Neural cell (in vitro differentiated cells): ENCODE data around the gene KLF5. TPM values are rescaled to one million over a fixed set of nuclear protein-coding genes. Genes with fewer than 3 reads are reported as not detected.

Experiments used
- H2AFZ ChIP-seq: fragments of 200-600, 300-800 bp; sonication (generic), shearing (Covaris generic); 2 replicates; pipeline ENCODE4 v1.6.0; 2014; ENCODE audit warnings: low read depth, mild to moderate bottlenecking, antibody characterized with exemption, low read length, moderate library complexity
- H3F3A ChIP-seq: fragments of 200-600 bp; shearing (Covaris generic); 2 replicates; pipeline ENCODE4 v1.6.1; 2016; ENCODE audit warnings: mild to moderate bottlenecking, moderate library complexity, mixed read lengths, antibody characterized with exemption, low read length; ENCODE audit not compliant: insufficient read depth, poor library complexity, severe bottlenecking
- H3K27ac ChIP-seq: fragments of 200-600, 300-800 bp; sonication (generic), shearing (Covaris generic); 2 replicates; pipeline ENCODE4 v1.5.1; 2014; ENCODE audit warnings: mild to moderate bottlenecking, low read length, moderate library complexity
- H3K27me3 ChIP-seq: fragments of 300-800, 200-600 bp; sonication (generic), shearing (Covaris generic); 2 replicates; pipeline ENCODE4 v1.6.0; 2014; ENCODE audit warnings: mild to moderate bottlenecking, low read depth, low read length, moderate library complexity; ENCODE audit not compliant: insufficient read depth
- H3K36me3 ChIP-seq: fragments of 300-800, 200-600 bp; sonication (generic), shearing (Covaris generic); 2 replicates; pipeline ENCODE4 v1.5.1; 2014; ENCODE audit warnings: mild to moderate bottlenecking, antibody characterized with exemption, low read length, moderate library complexity; ENCODE audit not compliant: insufficient read depth
- H3K4me2 ChIP-seq: fragments of 300-800, 200-600 bp; sonication (generic), shearing (Covaris generic); 2 replicates; pipeline ENCODE4 v1.6.0; 2014; ENCODE audit warnings: mild to moderate bottlenecking, low read length
- H3K4me3 ChIP-seq: fragments of 300-800, 200-600 bp; sonication (generic), shearing (Covaris generic); 2 replicates; pipeline ENCODE4 v1.5.1; 2014; ENCODE audit warnings: mild to moderate bottlenecking, low read length, moderate library complexity
- H3K79me2 ChIP-seq: fragments of 200-600 bp; shearing (Covaris generic); replicated peaks from 2 replicates; pipeline ENCODE4 v1.6.0; 2014; ENCODE audit warnings: mild to moderate bottlenecking, low read length, moderate library complexity; ENCODE audit not compliant: insufficient read depth
- H3K9ac ChIP-seq: fragments of 300-800, 200-600 bp; sonication (generic), shearing (Covaris generic); 2 replicates; pipeline ENCODE4 v1.6.1; 2016; ENCODE audit warnings: mild to moderate bottlenecking, low read length, mixed read lengths
- H3K9me2 ChIP-seq: fragments of 200-600 bp; shearing (Covaris generic); 2 replicates; pipeline ENCODE4 v1.6.1; 2016; ENCODE audit warnings: mild to moderate bottlenecking, low read length, mixed read lengths; ENCODE audit not compliant: insufficient read depth
- H3K9me3 ChIP-seq: fragments of 200-600, 300-800 bp; sonication (generic), shearing (Covaris generic); 2 replicates; pipeline ENCODE4 v1.6.1; 2016; ENCODE audit warnings: mild to moderate bottlenecking, mixed run types, low read length, moderate library complexity, mixed read lengths
- H4K20me1 ChIP-seq: fragments of 200-600 bp; shearing (Covaris generic); 2 replicates; pipeline ENCODE4 v1.6.1; 2016; ENCODE audit warnings: mild to moderate bottlenecking, mixed run types; ENCODE audit not compliant: insufficient read depth
- CTCF ChIP-seq: fragments of 450-650 bp; IDR thresholded peaks from 2 replicates; pipeline ENCODE4 v1.5.1; 2014; ENCODE audit warnings: antibody characterized with exemption, mild to moderate bottlenecking, moderate library complexity; ENCODE audit not compliant: poor library complexity, severe bottlenecking
- EP300 ChIP-seq: fragments of 450-650 bp; conservative IDR thresholded peaks from 2 replicates; pipeline ENCODE4 v1.6.1; 2014; ENCODE audit warnings: antibody characterized with exemption, mild to moderate bottlenecking, moderate library complexity; ENCODE audit not compliant: poor library complexity, severe bottlenecking
- EZH2 ChIP-seq: fragments of 200-600, 300-800 bp; shearing (Covaris generic), sonication (generic); IDR thresholded peaks from 2 replicates; pipeline ENCODE4 v1.6.1; 2014; ENCODE audit warnings: antibody characterized with exemption, low read length, borderline replicate concordance, mild to moderate bottlenecking; ENCODE audit not compliant: insufficient read depth, poor library complexity, severe bottlenecking
- MXI1 ChIP-seq: fragments of 450-650 bp; conservative IDR thresholded peaks from 2 replicates; pipeline ENCODE4 v1.6.1; 2014; ENCODE audit warnings: antibody characterized with exemption, mild to moderate bottlenecking; ENCODE audit not compliant: poor library complexity, severe bottlenecking
- POLR2AphosphoS5 ChIP-seq: IDR thresholded peaks from 2 replicates; pipeline ENCODE4 v1.6.1; 2012
- RAD21 ChIP-seq: fragments of 450-650 bp; conservative IDR thresholded peaks from 2 replicates; pipeline ENCODE4 v1.6.1; 2014; ENCODE audit warnings: antibody characterized with exemption, mild to moderate bottlenecking, moderate library complexity
- REST ChIP-seq: IDR thresholded peaks from 2 replicates; pipeline ENCODE4 v1.6.1; 2012; ENCODE audit warnings: borderline replicate concordance
- SMC3 ChIP-seq: fragments of 450-650 bp; conservative IDR thresholded peaks from 2 replicates; pipeline ENCODE4 v1.6.1; 2014; ENCODE audit warnings: antibody characterized with exemption, mild to moderate bottlenecking, moderate library complexity; ENCODE audit not compliant: poor library complexity
- TAF1 ChIP-seq: IDR thresholded peaks from 2 replicates; pipeline ENCODE4 v1.6.1; 2012; ENCODE audit warnings: low read depth
- polyA plus RNA-seq: library from polyadenylated mRNA; depleted of rRNA; stranded (reverse); fragments of >200 nt; gene quantifications from 2 replicates; pipeline ENCODE4 v1.2.3, GENCODE V29; 2014

The KLF5 gene
- polyA plus RNA-seq, 1 donor from 2014 or later = 0.26 TPM

- Histone ChIP-seq H3F3A (no peaks in the 10 kb centered on the region), H3K9ac (no peak overlapping the region), H3K79me2 (no peaks in the 10 kb centered on the region), H3K9me2 (no peaks in the 10 kb centered on the region), H3K27me3 (no peaks in the 10 kb centered on the region), H3K9me3 (no peaks in the 10 kb centered on the region), H4K20me1 (no peaks in the 10 kb centered on the region), H3K36me3 (no peaks in the 10 kb centered on the region), H3K4me2 (no peak overlapping the region), H3K4me3 (no peak overlapping the region), H3K27ac (no peak overlapping the region), H2AFZ (no peak overlapping the region)
- TF ChIP-seq TAF1 (no peak), REST (no peak), EZH2 (no peak), EP300 (no peak), CTCF (no peak), RAD21 (no peak), MXI1 (no peak), SMC3 (no peak), POLR2AphosphoS5 (no peak)
Measured at GRCh38 chr13:73079359-73079758, 20.6 kb downstream of the KLF5 start.

- Histone ChIP-seq H3K9ac (no peak overlapping the region), H3K79me2 (no peaks in the 10 kb centered on the region), H3K4me3 (no peak overlapping the region), H3K9me3 (no peaks in the 10 kb centered on the region), H3K36me3 (no peaks in the 10 kb centered on the region), H3K27ac (no peak overlapping the region), H3F3A (no peaks in the 10 kb centered on the region), H2AFZ (no peak overlapping the region), H4K20me1 (no peaks in the 10 kb centered on the region), H3K4me2 (no peak overlapping the region), H3K27me3 (no peaks in the 10 kb centered on the region), H3K9me2 (no peaks in the 10 kb centered on the region)
- TF ChIP-seq TAF1 (no peak), REST (no peak), EP300 (no peak), EZH2 (no peak), MXI1 (no peak), SMC3 (no peak), POLR2AphosphoS5 (no peak)
Measured at GRCh38 chr13:73081256-73081915, 22.6 kb downstream of the KLF5 start.
